ENCODE results near the gene CXADR. TPM values are rescaled to one million over a fixed set of nuclear protein-coding genes. Genes with fewer than 3 reads are reported as not detected.

Gene CXADR
- total RNA-seq, 1 experiment from 2014 or later, result 119 TPM

DNA sequence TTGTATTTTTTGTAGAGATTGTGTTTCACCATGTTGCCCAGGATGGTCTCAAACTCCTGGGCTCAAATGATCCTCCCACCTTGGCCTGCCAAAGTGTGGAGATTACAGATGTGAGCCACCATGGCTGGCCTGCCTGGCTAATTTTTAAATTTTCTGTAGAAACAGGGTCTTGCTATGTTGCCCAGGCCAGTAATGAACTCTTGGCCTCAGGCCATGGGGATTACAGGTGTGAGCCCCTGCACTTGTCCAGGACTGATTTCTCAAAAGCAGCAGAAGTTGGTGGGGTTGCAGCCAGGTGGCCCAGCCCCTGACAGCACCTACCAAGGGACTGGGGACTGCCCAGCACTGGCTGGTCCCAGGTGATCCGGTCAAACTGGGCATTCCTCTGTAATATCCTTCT is 44.1 kb upstream of the CXADR start:
- Mint-ChIP-seq H3K27me3 (ENCODE audit: low read depth) (no peaks in the 10 kb centered on the region; the same call in 1 of the 2 replicates), H3K27ac (no peak overlapping the region), H3K4me1 (peaks cover 9% of the 10 kb centered on the region), H3K9me3 (peaks cover under 1% of the 10 kb centered on the region), H3K4me3 (no peak overlapping the region), H3K36me3 (no peaks in the 10 kb centered on the region)
- CTCF ChIA-PET, result interaction anchor here (0.8 kb wide), 1 partner anchor 86 kb away, joined by 3 read pairs; no protein-coding TSS in a partner anchor
- peak; percentile 68 for TF ChIP-seq ZNF121 (CRISPR knock-in tag; IDR thresholded peaks at IDR 0.05)
- no peak for TF ChIP-seq JUN (CRISPR knock-in tag; IDR thresholded peaks at IDR 0.05)
- DNase-seq (ENCODE audit: low spot score) (no peak), ATAC-seq (no peak)
- POLR2A ChIA-PET, result interaction anchor here (0.7 kb wide), 1 partner anchor 462 kb away, joined by 3 read pairs; no protein-coding TSS in a partner anchor

DNA sequence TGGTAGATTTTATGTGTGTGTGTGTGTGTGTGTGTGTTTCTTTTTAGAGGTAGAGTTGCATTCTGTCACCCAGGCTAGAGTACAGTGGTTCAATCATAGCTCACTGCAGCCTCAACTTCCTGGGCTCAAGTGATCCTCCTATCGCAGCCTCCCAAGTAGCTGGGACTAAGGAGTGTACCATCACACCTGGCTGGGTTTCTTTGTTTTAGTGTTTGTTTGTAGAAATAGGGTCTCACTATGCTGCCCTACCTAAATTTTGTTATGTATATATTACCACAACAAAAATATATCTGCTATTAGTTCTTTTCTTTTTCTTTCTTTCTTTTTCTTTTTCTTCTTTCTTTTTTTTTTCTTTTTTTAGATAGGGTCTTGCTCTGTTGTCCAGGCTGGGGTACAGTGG is 43.1 kb upstream of the CXADR start:
- no peak overlapping the region for H3K4me3 Mint-ChIP-seq
- TF ChIP-seq ETV6 (CRISPR knock-in tag; IDR thresholded peaks at IDR 0.05) (no peak), IRF2 (CRISPR knock-in tag; IDR thresholded peaks at IDR 0.05; ENCODE audit: borderline replicate concordance, low read depth) (no peak), SMAD4 (CRISPR knock-in tag; IDR thresholded peaks at IDR 0.05) (no peak), MXD4 (CRISPR knock-in tag; IDR thresholded peaks at IDR 0.05; ENCODE audit: borderline replicate concordance) (no peak), TEAD4 (CRISPR knock-in tag; IDR thresholded peaks at IDR 0.05) (no peak), ZNF121 (CRISPR knock-in tag; IDR thresholded peaks at IDR 0.05) (no peak), ZNF396 (CRISPR knock-in tag; IDR thresholded peaks at IDR 0.05; ENCODE audit: borderline replicate concordance) (no peak), FOXK1 (CRISPR knock-in tag; IDR thresholded peaks at IDR 0.05) (no peak), NFYB (CRISPR knock-in tag; conservative IDR thresholded peaks at IDR 0.05; ENCODE audit: low read depth) (no peak), HMGA2 (CRISPR knock-in tag; IDR thresholded peaks at IDR 0.05) (no peak), ZBTB21 (CRISPR knock-in tag; IDR thresholded peaks at IDR 0.05; ENCODE audit: borderline replicate concordance) (no peak), ZNF671 (CRISPR knock-in tag; IDR thresholded peaks at IDR 0.05) (no peak)
- TF ChIP-seq, protein P1, sequence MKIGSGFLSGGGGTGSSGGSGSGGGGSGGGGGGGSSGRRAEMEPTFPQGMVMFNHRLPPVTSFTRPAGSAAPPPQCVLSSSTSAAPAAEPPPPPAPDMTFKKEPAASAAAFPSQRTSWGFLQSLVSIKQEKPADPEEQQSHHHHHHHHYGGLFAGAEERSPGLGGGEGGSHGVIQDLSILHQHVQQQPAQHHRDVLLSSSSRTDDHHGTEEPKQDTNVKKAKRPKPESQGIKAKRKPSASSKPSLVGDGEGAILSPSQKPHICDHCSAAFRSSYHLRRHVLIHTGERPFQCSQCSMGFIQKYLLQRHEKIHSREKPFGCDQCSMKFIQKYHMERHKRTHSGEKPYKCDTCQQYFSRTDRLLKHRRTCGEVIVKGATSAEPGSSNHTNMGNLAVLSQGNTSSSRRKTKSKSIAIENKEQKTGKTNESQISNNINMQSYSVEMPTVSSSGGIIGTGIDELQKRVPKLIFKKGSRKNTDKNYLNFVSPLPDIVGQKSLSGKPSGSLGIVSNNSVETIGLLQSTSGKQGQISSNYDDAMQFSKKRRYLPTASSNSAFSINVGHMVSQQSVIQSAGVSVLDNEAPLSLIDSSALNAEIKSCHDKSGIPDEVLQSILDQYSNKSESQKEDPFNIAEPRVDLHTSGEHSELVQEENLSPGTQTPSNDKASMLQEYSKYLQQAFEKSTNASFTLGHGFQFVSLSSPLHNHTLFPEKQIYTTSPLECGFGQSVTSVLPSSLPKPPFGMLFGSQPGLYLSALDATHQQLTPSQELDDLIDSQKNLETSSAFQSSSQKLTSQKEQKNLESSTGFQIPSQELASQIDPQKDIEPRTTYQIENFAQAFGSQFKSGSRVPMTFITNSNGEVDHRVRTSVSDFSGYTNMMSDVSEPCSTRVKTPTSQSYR (CRISPR knock-in tag; IDR thresholded peaks at IDR 0.05), result no peak
- TF ChIP-seq, protein P2, sequence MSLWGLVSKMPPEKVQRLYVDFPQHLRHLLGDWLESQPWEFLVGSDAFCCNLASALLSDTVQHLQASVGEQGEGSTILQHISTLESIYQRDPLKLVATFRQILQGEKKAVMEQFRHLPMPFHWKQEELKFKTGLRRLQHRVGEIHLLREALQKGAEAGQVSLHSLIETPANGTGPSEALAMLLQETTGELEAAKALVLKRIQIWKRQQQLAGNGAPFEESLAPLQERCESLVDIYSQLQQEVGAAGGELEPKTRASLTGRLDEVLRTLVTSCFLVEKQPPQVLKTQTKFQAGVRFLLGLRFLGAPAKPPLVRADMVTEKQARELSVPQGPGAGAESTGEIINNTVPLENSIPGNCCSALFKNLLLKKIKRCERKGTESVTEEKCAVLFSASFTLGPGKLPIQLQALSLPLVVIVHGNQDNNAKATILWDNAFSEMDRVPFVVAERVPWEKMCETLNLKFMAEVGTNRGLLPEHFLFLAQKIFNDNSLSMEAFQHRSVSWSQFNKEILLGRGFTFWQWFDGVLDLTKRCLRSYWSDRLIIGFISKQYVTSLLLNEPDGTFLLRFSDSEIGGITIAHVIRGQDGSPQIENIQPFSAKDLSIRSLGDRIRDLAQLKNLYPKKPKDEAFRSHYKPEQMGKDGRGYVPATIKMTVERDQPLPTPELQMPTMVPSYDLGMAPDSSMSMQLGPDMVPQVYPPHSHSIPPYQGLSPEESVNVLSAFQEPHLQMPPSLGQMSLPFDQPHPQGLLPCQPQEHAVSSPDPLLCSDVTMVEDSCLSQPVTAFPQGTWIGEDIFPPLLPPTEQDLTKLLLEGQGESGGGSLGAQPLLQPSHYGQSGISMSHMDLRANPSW (CRISPR knock-in tag; conservative IDR thresholded peaks at IDR 0.05; ENCODE audit: low read depth), result no peak
- TF ChIP-seq, protein P3, sequence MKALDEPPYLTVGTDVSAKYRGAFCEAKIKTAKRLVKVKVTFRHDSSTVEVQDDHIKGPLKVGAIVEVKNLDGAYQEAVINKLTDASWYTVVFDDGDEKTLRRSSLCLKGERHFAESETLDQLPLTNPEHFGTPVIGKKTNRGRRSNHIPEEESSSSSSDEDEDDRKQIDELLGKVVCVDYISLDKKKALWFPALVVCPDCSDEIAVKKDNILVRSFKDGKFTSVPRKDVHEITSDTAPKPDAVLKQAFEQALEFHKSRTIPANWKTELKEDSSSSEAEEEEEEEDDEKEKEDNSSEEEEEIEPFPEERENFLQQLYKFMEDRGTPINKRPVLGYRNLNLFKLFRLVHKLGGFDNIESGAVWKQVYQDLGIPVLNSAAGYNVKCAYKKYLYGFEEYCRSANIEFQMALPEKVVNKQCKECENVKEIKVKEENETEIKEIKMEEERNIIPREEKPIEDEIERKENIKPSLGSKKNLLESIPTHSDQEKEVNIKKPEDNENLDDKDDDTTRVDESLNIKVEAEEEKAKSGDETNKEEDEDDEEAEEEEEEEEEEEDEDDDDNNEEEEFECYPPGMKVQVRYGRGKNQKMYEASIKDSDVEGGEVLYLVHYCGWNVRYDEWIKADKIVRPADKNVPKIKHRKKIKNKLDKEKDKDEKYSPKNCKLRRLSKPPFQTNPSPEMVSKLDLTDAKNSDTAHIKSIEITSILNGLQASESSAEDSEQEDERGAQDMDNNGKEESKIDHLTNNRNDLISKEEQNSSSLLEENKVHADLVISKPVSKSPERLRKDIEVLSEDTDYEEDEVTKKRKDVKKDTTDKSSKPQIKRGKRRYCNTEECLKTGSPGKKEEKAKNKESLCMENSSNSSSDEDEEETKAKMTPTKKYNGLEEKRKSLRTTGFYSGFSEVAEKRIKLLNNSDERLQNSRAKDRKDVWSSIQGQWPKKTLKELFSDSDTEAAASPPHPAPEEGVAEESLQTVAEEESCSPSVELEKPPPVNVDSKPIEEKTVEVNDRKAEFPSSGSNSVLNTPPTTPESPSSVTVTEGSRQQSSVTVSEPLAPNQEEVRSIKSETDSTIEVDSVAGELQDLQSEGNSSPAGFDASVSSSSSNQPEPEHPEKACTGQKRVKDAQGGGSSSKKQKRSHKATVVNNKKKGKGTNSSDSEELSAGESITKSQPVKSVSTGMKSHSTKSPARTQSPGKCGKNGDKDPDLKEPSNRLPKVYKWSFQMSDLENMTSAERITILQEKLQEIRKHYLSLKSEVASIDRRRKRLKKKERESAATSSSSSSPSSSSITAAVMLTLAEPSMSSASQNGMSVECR (CRISPR knock-in tag; IDR thresholded peaks at IDR 0.05; ENCODE audit: borderline replicate concordance), result no peak
- TF ChIP-seq, protein P4, sequence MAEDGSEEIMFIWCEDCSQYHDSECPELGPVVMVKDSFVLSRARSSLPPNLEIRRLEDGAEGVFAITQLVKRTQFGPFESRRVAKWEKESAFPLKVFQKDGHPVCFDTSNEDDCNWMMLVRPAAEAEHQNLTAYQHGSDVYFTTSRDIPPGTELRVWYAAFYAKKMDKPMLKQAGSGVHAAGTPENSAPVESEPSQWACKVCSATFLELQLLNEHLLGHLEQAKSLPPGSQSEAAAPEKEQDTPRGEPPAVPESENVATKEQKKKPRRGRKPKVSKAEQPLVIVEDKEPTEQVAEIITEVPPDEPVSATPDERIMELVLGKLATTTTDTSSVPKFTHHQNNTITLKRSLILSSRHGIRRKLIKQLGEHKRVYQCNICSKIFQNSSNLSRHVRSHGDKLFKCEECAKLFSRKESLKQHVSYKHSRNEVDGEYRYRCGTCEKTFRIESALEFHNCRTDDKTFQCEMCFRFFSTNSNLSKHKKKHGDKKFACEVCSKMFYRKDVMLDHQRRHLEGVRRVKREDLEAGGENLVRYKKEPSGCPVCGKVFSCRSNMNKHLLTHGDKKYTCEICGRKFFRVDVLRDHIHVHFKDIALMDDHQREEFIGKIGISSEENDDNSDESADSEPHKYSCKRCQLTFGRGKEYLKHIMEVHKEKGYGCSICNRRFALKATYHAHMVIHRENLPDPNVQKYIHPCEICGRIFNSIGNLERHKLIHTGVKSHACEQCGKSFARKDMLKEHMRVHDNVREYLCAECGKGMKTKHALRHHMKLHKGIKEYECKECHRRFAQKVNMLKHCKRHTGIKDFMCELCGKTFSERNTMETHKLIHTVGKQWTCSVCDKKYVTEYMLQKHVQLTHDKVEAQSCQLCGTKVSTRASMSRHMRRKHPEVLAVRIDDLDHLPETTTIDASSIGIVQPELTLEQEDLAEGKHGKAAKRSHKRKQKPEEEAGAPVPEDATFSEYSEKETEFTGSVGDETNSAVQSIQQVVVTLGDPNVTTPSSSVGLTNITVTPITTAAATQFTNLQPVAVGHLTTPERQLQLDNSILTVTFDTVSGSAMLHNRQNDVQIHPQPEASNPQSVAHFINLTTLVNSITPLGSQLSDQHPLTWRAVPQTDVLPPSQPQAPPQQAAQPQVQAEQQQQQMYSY (CRISPR knock-in tag; IDR thresholded peaks at IDR 0.05), result no peak
- TF ChIP-seq, protein P5, sequence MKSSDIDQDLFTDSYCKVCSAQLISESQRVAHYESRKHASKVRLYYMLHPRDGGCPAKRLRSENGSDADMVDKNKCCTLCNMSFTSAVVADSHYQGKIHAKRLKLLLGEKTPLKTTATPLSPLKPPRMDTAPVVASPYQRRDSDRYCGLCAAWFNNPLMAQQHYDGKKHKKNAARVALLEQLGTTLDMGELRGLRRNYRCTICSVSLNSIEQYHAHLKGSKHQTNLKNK (CRISPR knock-in tag; IDR thresholded peaks at IDR 0.05), result no peak
- peaks cover 9% of the 10 kb centered on the region for H3K4me1 Mint-ChIP-seq
- H3K9me3 Mint-ChIP-seq, result peaks cover 6% of the 10 kb centered on the region
- no peaks in the 10 kb centered on the region; the same call in 1 of the 2 replicates for H3K27me3 Mint-ChIP-seq (ENCODE audit: low read depth)
- H3K27ac Mint-ChIP-seq, result no peak overlapping the region
- H3K36me3 Mint-ChIP-seq, result no peaks in the 10 kb centered on the region
- ChIA-PET POLR2A (no interaction called here), CTCF (interaction anchor here (0.6 kb wide), 1 partner anchor 13 kb away, joined by 3 read pairs; no protein-coding TSS in a partner anchor)
- ATAC-seq (no peak), DNase-seq (ENCODE audit: low spot score) (no peak)

Measured in WTC11 (cell line).